ENCODE measurements around the gene GFAP.

Gene GFAP

GRCh38 chr17:44912763-44913544 is 2.3 kb downstream of the GFAP start:
- Histone ChIP-seq H2AFZ (ENCODE audit: low read depth, low read length, severe bottlenecking) (no peak overlapping the region), H4K20me1 (ENCODE audit: low read depth, low read length) (no peaks in the 10 kb centered on the region), H3K9ac (ENCODE audit: low read length) (no peak overlapping the region), H3K4me2 (ENCODE audit: low read depth, low read length, poor library complexity, severe bottlenecking) (no peak overlapping the region), H3K79me2 (ENCODE audit: insufficient read depth, low read length) (no peaks in the 10 kb centered on the region), H3K9me2 (replicated peaks; ENCODE audit: insufficient read depth, low read length) (no peaks in the 10 kb centered on the region), H3K4me3 (ENCODE audit: insufficient read depth, low read length, poor library complexity, severe bottlenecking) (no peak overlapping the region), H3K36me3 (ENCODE audit: low read length) (no peaks in the 10 kb centered on the region), H3K9me3 (ENCODE audit: insufficient read depth, low read length) (no peaks in the 10 kb centered on the region), H3K27ac (ENCODE audit: low read depth, low read length) (no peak overlapping the region), H3K27me3 (ENCODE audit: low read length) (no peaks in the 10 kb centered on the region), H3F3A (ENCODE audit: insufficient read depth) (no peaks in the 10 kb centered on the region)
- TF ChIP-seq EZH2phosphoT487 (conservative IDR thresholded peaks at IDR 0.05; ENCODE audit: low read length) (no peak), CTCF (IDR thresholded peaks at IDR 0.05; ENCODE audit: insufficient read depth, low read length, poor library complexity, severe bottlenecking) (no peak)

GRCh38 chr17:44911133-44912001 is 3.9 kb downstream of the GFAP start:
- H3K4me2 ChIP-seq (ENCODE audit: low read depth, low read length, poor library complexity, severe bottlenecking) = no peak overlapping the region
- H3K9ac ChIP-seq (ENCODE audit: low read length) = no peak overlapping the region

More at GRCh38 chr17:44911133-44912001, 3.9 kb downstream of the GFAP start:
- H4K20me1 ChIP-seq (ENCODE audit: low read depth, low read length) = no peaks in the 10 kb centered on the region
- H3K27me3 ChIP-seq (ENCODE audit: low read length) = no peaks in the 10 kb centered on the region
- no peaks in the 10 kb centered on the region for H3K36me3 ChIP-seq (ENCODE audit: low read length)
- no peaks in the 10 kb centered on the region for H3K9me3 ChIP-seq (ENCODE audit: insufficient read depth, low read length)
- no peak overlapping the region for H3K4me3 ChIP-seq (ENCODE audit: insufficient read depth, low read length, poor library complexity, severe bottlenecking)
- no peaks in the 10 kb centered on the region for H3K79me2 ChIP-seq (ENCODE audit: insufficient read depth, low read length)
- H2AFZ ChIP-seq (ENCODE audit: low read depth, low read length, severe bottlenecking) = no peak overlapping the region
- H3K27ac ChIP-seq (ENCODE audit: low read depth, low read length) = no peak overlapping the region
- no peaks in the 10 kb centered on the region for H3K9me2 ChIP-seq (replicated peaks; ENCODE audit: insufficient read depth, low read length)
- no peaks in the 10 kb centered on the region for H3F3A ChIP-seq (ENCODE audit: insufficient read depth)
- TF ChIP-seq EZH2phosphoT487 (conservative IDR thresholded peaks at IDR 0.05; ENCODE audit: low read length) = no peak
- no peak for TF ChIP-seq CTCF (IDR thresholded peaks at IDR 0.05; ENCODE audit: insufficient read depth, low read length, poor library complexity, severe bottlenecking)
